Calu3 (cell line): Measurements from ENCODE around the gene SERINC3. TPM values are rescaled to one million over a fixed set of nuclear protein-coding genes. Genes with fewer than 3 reads are reported as not detected.

Source experiments
- BruUV-seq: library from RNA; stranded (reverse); fragments of 400-500 nt; replicated peaks from 2 replicates; lab custom pipeline; 2021; lab: Mats Ljungman, UMichigan
- CTCF ChIA-PET: fragments of 300-600 bp; sonication (Branson Sonifier 250); formaldehyde crosslinking; loops from one replicate; lab custom pipeline; 2022; ENCODE audit warnings: antibody characterized with exemption; lab: Charles Lee
- DNase-seq: peaks from one replicate; pipeline ENCODE4 v3.0.0; 2022
- H3K27ac Mint-ChIP-seq: one replicate; pipeline ENCODE4 v1.8.0; 2022; ENCODE audit warnings: mixed read lengths; ENCODE audit not compliant: unreplicated experiment
- H3K27me3 Mint-ChIP-seq: one replicate; pipeline ENCODE4 v1.8.0; 2022; ENCODE audit warnings: mixed read lengths; ENCODE audit not compliant: unreplicated experiment
- H3K36me3 Mint-ChIP-seq: one replicate; pipeline ENCODE4 v1.8.0; 2022; ENCODE audit warnings: mild to moderate bottlenecking, moderate library complexity, mixed read lengths; ENCODE audit not compliant: insufficient read depth, unreplicated experiment
- H3K4me1 Mint-ChIP-seq: one replicate; pipeline ENCODE4 v1.8.0; 2022; ENCODE audit warnings: mild to moderate bottlenecking, low read depth, mixed read lengths; ENCODE audit not compliant: unreplicated experiment
- H3K4me3 Mint-ChIP-seq: one replicate; pipeline ENCODE4 v1.8.0; 2022; ENCODE audit warnings: mild to moderate bottlenecking, low read depth, moderate library complexity, mixed read lengths; ENCODE audit not compliant: unreplicated experiment
- H3K9me3 Mint-ChIP-seq: one replicate; pipeline ENCODE4 v1.8.0; 2022; ENCODE audit warnings: low read depth, mixed read lengths; ENCODE audit not compliant: unreplicated experiment
- CTCF ChIP-seq: fragments of 200-600 bp; IDR thresholded peaks from one replicate; pipeline ENCODE4 v1.8.0; 2022; ENCODE audit warnings: antibody characterized with exemption; ENCODE audit not compliant: unreplicated experiment
- intact Hi-C: fragments of 100-400 bp; cut with micrococcal nuclease; formaldehyde crosslinking; loops from one replicate; pipeline ENCODE4 v1.10.0; 2022; ENCODE audit not compliant: unreplicated experiment
- total RNA-seq: library from RNA; stranded (reverse); gene quantifications from 2 replicates; pipeline ENCODE4 v1.2.3, GENCODE V29; 2022

Gene SERINC3
- total RNA-seq, 1 experiment from 2014 or later, result 173 TPM

GRCh38 chr20:44485830-44486198 is 36.1 kb downstream of the SERINC3 start:
- H3K4me3 Mint-ChIP-seq, result no peak overlapping the region
- CTCF ChIA-PET, result no interaction called here
- H3K4me1 Mint-ChIP-seq, result no peaks in the 10 kb centered on the region
- intact Hi-C loops, result no loop called here
- peaks cover 78% of the 10 kb centered on the region for H3K36me3 Mint-ChIP-seq
- BruUV-seq, result no TSS peak
- H3K9me3 Mint-ChIP-seq, result no peaks in the 10 kb centered on the region
- H3K27ac Mint-ChIP-seq, result no peak overlapping the region
- no peak for DNase-seq
- no peak for TF ChIP-seq CTCF
- H3K27me3 Mint-ChIP-seq, result no peaks in the 10 kb centered on the region

GRCh38 chr20:44485078-44485829 is 36.6 kb downstream of the SERINC3 start:
- intact Hi-C loops, result no loop called here
- no peaks in the 10 kb centered on the region for H3K9me3 Mint-ChIP-seq
- TF ChIP-seq CTCF, result no peak
- no peak for DNase-seq
- H3K27ac Mint-ChIP-seq, result no peak overlapping the region
- peaks cover 72% of the 10 kb centered on the region for H3K36me3 Mint-ChIP-seq
- no peaks in the 10 kb centered on the region for H3K4me1 Mint-ChIP-seq
- H3K27me3 Mint-ChIP-seq, result no peaks in the 10 kb centered on the region
- BruUV-seq, result no TSS peak
- CTCF ChIA-PET, result no interaction called here
- H3K4me3 Mint-ChIP-seq, result no peak overlapping the region

- intact Hi-C loops, result no loop called here
- CTCF ChIA-PET, result no interaction called here
- no peak for TF ChIP-seq CTCF
- Mint-ChIP-seq H3K36me3 (peaks cover 53% of the 10 kb centered on the region), H3K27me3 (no peaks in the 10 kb centered on the region), H3K4me1 (no peaks in the 10 kb centered on the region), H3K27ac (no peak overlapping the region), H3K9me3 (no peaks in the 10 kb centered on the region), H3K4me3 (no peak overlapping the region)
- no TSS peak for BruUV-seq
- no peak for DNase-seq
Observed at GRCh38 chr20:44483112-44483511, 38.8 kb downstream of the SERINC3 start.

- H3K27me3 Mint-ChIP-seq, result no peaks in the 10 kb centered on the region
- no peak for DNase-seq
- TF ChIP-seq CTCF, result no peak
- CTCF ChIA-PET, result interaction anchor here (0.5 kb wide), 1 partner anchor 48 kb away, joined by 4 read pairs; no protein-coding TSS in a partner anchor
- no peaks in the 10 kb centered on the region for H3K9me3 Mint-ChIP-seq
- intact Hi-C loops, result no loop called here
- BruUV-seq, result no TSS peak
- peaks cover 5% of the 10 kb centered on the region for H3K4me1 Mint-ChIP-seq
- H3K4me3 Mint-ChIP-seq, result no peak overlapping the region
- peaks cover 48% of the 10 kb centered on the region for H3K36me3 Mint-ChIP-seq
- H3K27ac Mint-ChIP-seq, result no peak overlapping the region
Observed at GRCh38 chr20:44481719-44482416, 40.0 kb downstream of the SERINC3 start.
